IPS-15b (cell line): ENCODE results near the gene DNM1.
"Not testable (repeated sequence)": the region's sequence is repeated elsewhere in the genome, so short reads cannot be mapped to it uniquely, and the experiment has no call there.

Experiments used
- H3K27me3 ChIP-seq: one replicate; pipeline ENCODE4 v1.6.1; 2013; ENCODE audit warnings: low read length; ENCODE audit not compliant: control insufficient read depth, insufficient read depth
- H3K36me3 ChIP-seq: one replicate; pipeline ENCODE4 v1.6.1; 2013; ENCODE audit warnings: low read length; ENCODE audit not compliant: control insufficient read depth, insufficient read depth
- H3K4me1 ChIP-seq: one replicate; pipeline ENCODE4 v1.6.1; 2013; ENCODE audit warnings: mild to moderate bottlenecking, low read length; ENCODE audit not compliant: control insufficient read depth, insufficient read depth
- H3K4me3 ChIP-seq: one replicate; pipeline ENCODE4 v1.5.1; 2013; ENCODE audit warnings: low read depth, low read length
- H3K9ac ChIP-seq: one replicate; pipeline ENCODE4 v1.6.1; 2013; ENCODE audit warnings: low read depth, mild to moderate bottlenecking, low read length
- H3K9me3 ChIP-seq: one replicate; pipeline ENCODE4 v1.6.1; 2013; ENCODE audit warnings: mild to moderate bottlenecking, low read length; ENCODE audit not compliant: control insufficient read depth, insufficient read depth

The DNM1 gene

GRCh38 chr9:128266868-128267590 is 63.9 kb downstream of the DNM1 start:
- H3K27me3 ChIP-seq = no peaks in the 10 kb centered on the region
- H3K4me3 ChIP-seq = no peak overlapping the region
- H3K36me3 ChIP-seq = peaks cover 20% of the 10 kb centered on the region
- H3K9me3 ChIP-seq = no peaks in the 10 kb centered on the region
- no peaks in the 10 kb centered on the region for H3K4me1 ChIP-seq
- no peak overlapping the region for H3K9ac ChIP-seq

DNA sequence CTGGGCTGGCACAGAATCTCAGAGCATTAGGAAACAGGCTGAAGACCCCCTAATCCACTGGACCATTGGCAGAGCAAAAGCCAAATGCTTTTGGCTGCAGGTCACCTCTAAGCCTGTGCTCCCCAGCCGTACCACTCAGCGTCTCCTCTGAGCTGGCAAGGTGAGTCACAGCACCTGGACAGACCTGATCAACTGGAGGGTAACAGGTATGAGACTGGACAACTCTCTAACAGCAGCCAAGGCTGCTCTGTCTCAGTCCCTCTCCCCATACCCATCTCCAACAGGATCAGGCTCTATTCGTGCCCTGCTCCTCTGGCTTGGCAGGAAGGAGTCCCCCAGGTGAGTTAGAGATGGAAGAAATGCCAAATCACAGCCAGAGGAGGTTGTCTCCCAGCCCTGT is 67.9 kb downstream of the DNM1 start:
- H3K27me3 ChIP-seq = no peaks in the 10 kb centered on the region
- H3K4me1 ChIP-seq = no peaks in the 10 kb centered on the region
- H3K9me3 ChIP-seq = no peaks in the 10 kb centered on the region
- H3K9ac ChIP-seq = no peak overlapping the region
- no peak overlapping the region for H3K4me3 ChIP-seq
- peaks cover 23% of the 10 kb centered on the region for H3K36me3 ChIP-seq

DNA sequence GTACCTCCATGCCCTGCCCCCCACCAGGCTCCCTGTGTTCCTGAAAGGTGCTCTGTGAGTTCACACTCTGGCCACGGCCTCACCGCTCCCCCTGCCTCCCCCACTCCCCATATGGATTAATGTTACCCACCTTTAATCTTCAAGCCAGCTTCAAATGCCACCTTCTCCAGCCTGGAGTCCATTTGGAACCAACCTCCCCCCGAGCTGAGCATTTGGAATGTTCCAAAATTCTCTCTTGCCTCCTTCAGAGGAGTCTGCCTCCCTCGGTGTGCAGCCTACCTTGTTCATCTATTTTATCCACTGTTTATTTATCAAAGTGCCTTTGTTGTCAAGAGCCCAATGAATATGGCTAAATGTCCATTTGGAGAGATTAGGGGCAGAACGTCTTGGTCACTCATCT is 68.3 kb downstream of the DNM1 start:
- Histone ChIP-seq H3K9me3 (no peaks in the 10 kb centered on the region), H3K36me3 (peaks cover 22% of the 10 kb centered on the region), H3K27me3 (no peaks in the 10 kb centered on the region), H3K9ac (no peak overlapping the region), H3K4me3 (no peak overlapping the region), H3K4me1 (no peaks in the 10 kb centered on the region)

- Histone ChIP-seq H3K9ac (no peak overlapping the region), H3K9me3 (no peaks in the 10 kb centered on the region), H3K4me1 (no peaks in the 10 kb centered on the region), H3K4me3 (peak overlapping the region; percentile 91), H3K27me3 (no peaks in the 10 kb centered on the region), H3K36me3 (peaks cover 12% of the 10 kb centered on the region)
Measured at GRCh38 chr9:128274245-128274644, 71.1 kb downstream of the DNM1 start.

DNA sequence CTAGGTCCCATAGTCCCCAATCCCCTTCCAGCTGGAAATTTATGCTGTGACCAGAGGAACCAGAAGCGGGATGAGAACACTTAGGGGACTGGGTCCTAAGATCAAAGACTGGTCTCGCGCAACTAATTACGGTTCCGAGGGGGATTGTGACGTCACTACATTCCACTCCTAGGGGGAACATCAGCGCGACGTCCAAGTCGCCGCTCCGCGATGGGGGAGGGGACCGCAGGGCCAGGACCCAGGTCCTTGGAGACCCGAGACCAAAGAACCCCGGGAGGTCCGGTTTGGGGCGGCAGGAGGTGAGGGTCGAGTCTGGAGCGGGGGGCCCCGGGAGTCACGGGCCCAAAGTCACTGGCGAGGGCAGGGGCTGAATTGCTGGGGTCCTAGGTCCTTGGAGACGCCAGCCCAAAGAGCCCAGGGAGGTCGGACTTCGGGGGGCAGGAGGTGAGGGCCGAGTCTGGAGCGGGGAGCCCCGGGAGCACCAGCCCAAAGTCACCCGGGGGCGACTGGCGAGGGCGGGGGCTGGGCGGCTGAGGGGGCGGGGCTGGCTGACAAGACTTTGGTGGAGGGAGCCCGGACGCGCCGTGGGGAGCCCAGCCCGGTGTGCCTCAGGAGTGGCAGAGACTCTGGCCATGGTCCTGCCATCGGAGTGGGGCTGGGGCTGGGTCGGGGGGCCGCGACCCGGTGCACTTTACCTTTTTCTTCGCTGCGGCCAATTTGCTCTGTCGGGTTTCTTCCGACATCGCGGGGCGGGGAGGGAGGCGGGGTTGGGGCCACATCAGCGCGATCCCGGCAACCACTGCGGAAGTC is 72.2 kb downstream of the DNM1 start, which contains the start of gene GOLGA2:
Gene GOLGA2 (minus strand): TSS at position 810 of the 810 bp plus-strand sequence. CDS start 31 bp downstream, at position 779.
- Histone ChIP-seq H3K36me3 (peaks cover 12% of the 10 kb centered on the region), H3K9me3 (no peaks in the 10 kb centered on the region), H3K4me3 (peak within 1 kb of the TSS; percentile 99), H3K27me3 (no peaks in the 10 kb centered on the region), H3K4me1 (no peaks in the 10 kb centered on the region), H3K9ac (peak within 1 kb of the TSS; percentile 83)

DNA sequence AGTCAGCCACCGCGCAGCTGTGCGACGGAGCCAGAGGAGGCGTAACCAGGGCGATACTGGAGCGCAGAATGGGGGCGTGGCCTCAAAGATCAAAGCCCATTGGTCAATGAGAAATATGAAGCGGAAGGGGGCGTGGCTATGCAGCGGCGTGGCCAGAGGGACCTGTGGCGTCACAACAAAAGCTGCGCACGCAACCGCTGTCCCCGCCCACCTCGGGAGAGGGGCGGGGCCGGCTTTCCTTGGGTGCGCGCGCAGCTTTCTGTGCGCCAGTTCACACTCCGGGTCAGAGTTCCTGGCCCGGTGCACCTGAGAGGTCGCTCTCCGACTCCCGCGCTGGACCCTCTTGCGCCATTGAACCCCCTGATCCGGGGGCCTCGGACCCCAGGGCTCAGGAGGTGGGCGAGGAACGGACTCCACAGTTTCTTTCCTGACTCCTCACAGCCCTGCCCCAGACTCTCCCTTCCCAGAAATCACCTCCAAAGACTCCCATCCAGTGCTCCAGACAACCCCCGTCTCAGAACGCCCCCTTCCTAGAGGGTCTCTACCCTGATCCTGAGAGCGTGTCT is 72.9 kb downstream of the DNM1 start, which contains the start of gene SWI5:
Gene SWI5 (plus strand): TSS at position 269 of the 566 bp plus-strand sequence.
- Histone ChIP-seq H3K27me3 (no peaks in the 10 kb centered on the region), H3K9me3 (no peaks in the 10 kb centered on the region), H3K4me1 (no peaks in the 10 kb centered on the region), H3K36me3 (peaks cover 10% of the 10 kb centered on the region), H3K9ac (peak within 1 kb of the TSS; percentile 83), H3K4me3 (peak within 1 kb of the TSS; percentile 99)

DNA sequence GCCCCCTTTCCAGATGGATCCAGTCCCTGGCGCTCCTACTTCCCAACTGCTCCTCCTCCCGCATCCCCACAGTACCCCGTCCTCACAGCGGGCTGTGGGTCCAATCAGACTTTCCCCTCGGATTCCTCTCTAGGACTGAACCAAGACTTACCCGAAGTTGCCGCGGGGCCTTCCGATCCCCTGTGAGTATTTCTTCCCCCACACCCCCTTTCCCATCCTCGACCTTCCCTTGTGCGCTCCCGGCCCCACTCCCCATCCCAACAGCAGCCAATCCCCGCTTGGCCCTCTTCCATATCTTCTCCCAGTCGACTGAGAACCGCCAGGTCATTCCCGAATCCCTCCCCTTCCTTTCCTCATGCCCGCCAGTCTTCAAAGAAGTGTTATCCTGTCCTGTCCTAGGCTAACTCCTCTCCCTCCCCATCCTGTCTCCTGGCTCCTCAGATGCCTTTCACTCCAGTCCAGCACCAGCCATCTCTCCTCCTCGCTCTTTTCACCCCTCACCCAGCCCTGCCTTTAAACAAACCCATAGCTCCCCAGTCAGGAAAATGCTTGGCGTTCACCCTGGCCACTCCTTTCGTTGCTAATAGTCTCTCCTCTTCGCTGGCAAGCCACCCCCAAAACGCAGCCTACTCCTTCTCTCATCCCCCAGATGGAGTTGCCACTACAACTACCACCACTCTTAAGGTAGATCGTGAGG is 73.5 kb downstream of the DNM1 start:
- no peaks in the 10 kb centered on the region for H3K4me1 ChIP-seq
- peak overlapping the region; percentile 83 for H3K9ac ChIP-seq
- no peaks in the 10 kb centered on the region for H3K9me3 ChIP-seq
- H3K27me3 ChIP-seq = no peaks in the 10 kb centered on the region
- peaks cover 6% of the 10 kb centered on the region for H3K36me3 ChIP-seq
- peak overlapping the region; percentile 99 for H3K4me3 ChIP-seq

- not testable (repeated sequence) for H3K9ac ChIP-seq, H3K9me3 ChIP-seq
Measured at GRCh38 chr9:128279088-128280073, 76.2 kb downstream of the DNM1 start.

DNA sequence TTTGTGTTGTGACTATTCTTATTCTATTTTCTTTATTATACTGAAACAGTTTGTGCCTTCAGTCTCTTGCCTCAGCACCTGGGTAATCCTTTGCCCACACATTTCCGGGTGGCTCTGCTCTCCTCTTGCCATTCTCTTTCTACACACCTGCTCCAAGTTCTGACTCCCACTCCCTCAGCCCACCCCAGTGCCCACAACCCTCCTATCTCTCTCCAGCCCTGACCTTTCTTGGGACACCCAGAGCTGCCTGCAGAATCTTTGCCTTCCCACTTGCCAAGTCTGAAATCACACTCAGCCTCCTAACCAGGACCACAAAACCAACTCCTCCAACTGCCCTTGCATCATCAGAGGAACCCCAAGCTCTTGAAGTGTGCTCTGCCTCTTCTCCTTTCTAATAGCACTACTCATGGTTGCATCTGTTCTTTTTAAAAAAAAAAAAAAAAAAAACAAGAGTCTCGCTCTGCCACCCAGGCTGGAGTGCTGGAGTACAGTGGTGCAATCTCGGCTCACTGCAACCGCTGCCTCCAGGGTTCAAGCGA is 77.0 kb downstream of the DNM1 start:
- no peaks in the 10 kb centered on the region for H3K36me3 ChIP-seq
- H3K9me3 ChIP-seq = no peaks in the 10 kb centered on the region
- no peaks in the 10 kb centered on the region for H3K27me3 ChIP-seq
- no peak overlapping the region for H3K4me3 ChIP-seq
- H3K4me1 ChIP-seq = no peaks in the 10 kb centered on the region
- H3K9ac ChIP-seq = no peak overlapping the region

More at GRCh38 chr9:128279088-128280073, 76.2 kb downstream of the DNM1 start:
- H3K4me1 ChIP-seq, H3K4me3 ChIP-seq, H3K36me3 ChIP-seq, H3K27me3 ChIP-seq: not testable (repeated sequence)

DNA sequence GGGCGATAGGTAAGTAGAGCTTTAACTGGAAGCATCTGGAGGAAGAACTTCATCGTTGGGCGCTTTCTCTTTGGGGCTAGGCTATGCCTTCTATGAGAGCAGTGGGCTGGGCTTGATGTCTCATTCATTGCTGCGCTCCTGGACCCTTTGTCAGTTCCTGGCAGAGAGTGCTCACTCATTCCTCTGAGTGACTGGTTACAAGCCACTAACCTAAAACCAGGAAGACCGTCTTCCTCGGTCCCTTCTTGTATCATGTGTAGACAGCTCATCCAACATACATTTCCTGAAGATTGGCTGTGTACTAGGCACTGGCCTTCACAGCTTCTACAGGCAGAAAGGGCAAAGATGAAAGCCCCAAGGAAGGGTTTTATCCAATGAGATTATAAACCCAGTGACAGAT is 79.3 kb downstream of the DNM1 start:
- Histone ChIP-seq H3K4me1 (no peaks in the 10 kb centered on the region), H3K27me3 (no peaks in the 10 kb centered on the region), H3K4me3 (no peak overlapping the region), H3K36me3 (no peaks in the 10 kb centered on the region), H3K9ac (no peak overlapping the region), H3K9me3 (no peaks in the 10 kb centered on the region)
